Smooth muscle cell of the brain vasculature (primary cell): ENCODE data around the gene LTBP1.
"Not testable (repeated sequence)": the region's sequence is repeated elsewhere in the genome, so short reads cannot be mapped to it uniquely, and the experiment has no call there.

Experiments used
- DNase-seq: peaks from one replicate; pipeline ENCODE4 v3.0.0-alpha.2; 2012; ENCODE audit warnings: low read depth, low spot score

The LTBP1 gene

GRCh38 chr2:33380719-33381118, 434.0 kb downstream of the LTBP1 start:
- no peak for DNase-seq

GRCh38 chr2:33381301-33381858, 434.6 kb downstream of the LTBP1 start:
- no peak for DNase-seq

- DNase-seq = no peak
Measured at GRCh38 chr2:33383855-33384598, 437.3 kb downstream of the LTBP1 start.

- DNase-seq = no peak
Measured at GRCh38 chr2:33384599-33384961, 437.8 kb downstream of the LTBP1 start.

GRCh38 chr2:33388996-33389395, 442.2 kb downstream of the LTBP1 start:
- DNase-seq = no peak

- not testable (repeated sequence) for DNase-seq
Measured at GRCh38 chr2:33389695-33390094, 442.9 kb downstream of the LTBP1 start.

- no peak for DNase-seq
Measured at GRCh38 chr2:33391529-33392255, 444.9 kb downstream of the LTBP1 start.

- no peak for DNase-seq
Measured at GRCh38 chr2:33392366-33392765, 445.6 kb downstream of the LTBP1 start.

- DNase-seq = no peak
Measured at GRCh38 chr2:33395034-33395433, 448.3 kb downstream of the LTBP1 start.

- no peak for DNase-seq
Measured at GRCh38 chr2:33395655-33396249, 449.0 kb downstream of the LTBP1 start.

GRCh38 chr2:33404321-33404720, 457.6 kb downstream of the LTBP1 start:
- no peak for DNase-seq

- no peak for DNase-seq
Measured at GRCh38 chr2:33406622-33407021, 459.9 kb downstream of the LTBP1 start.

GRCh38 chr2:33408109-33408508, 461.4 kb downstream of the LTBP1 start:
- DNase-seq = no peak

GRCh38 chr2:33409417-33409955, 462.7 kb downstream of the LTBP1 start:
- DNase-seq = no peak

GRCh38 chr2:33411765-33412164, 465.0 kb downstream of the LTBP1 start:
- DNase-seq = peak; percentile 94

- no peak for DNase-seq
Measured at GRCh38 chr2:33412920-33413319, 466.2 kb downstream of the LTBP1 start.

GRCh38 chr2:33419581-33420200, 472.9 kb downstream of the LTBP1 start:
- DNase-seq = no peak

- no peak for DNase-seq
Measured at GRCh38 chr2:33420726-33421125, 474.0 kb downstream of the LTBP1 start.

- no peak for DNase-seq
Measured at GRCh38 chr2:33421820-33422219, 475.1 kb downstream of the LTBP1 start.

GRCh38 chr2:33425161-33425560, 478.4 kb downstream of the LTBP1 start:
- no peak for DNase-seq

GRCh38 chr2:33425586-33426031, 478.9 kb downstream of the LTBP1 start:
- no peak for DNase-seq
